Loucy (cell line): ENCODE data around the gene PBXIP1.
"Not testable (repeated sequence)": the region's sequence is repeated elsewhere in the genome, so short reads cannot be mapped to it uniquely, and the experiment has no call there.

ENCODE experiments used
- H2AFZ ChIP-seq: fragments of 200-600 bp; sonication (generic); 2 replicates; pipeline ENCODE4 v1.6.0; 2016; ENCODE audit warnings: antibody characterized with exemption, mild to moderate bottlenecking, low read length, moderate library complexity
- H3F3A ChIP-seq: fragments of 200-600 bp; 2 replicates; pipeline ENCODE4 v1.6.0; 2016; ENCODE audit warnings: antibody characterized with exemption, low read depth, mild to moderate bottlenecking
- H3K27me3 ChIP-seq: fragments of 200-600 bp; sonication (generic); 2 replicates; pipeline ENCODE4 v1.6.1; 2014; ENCODE audit warnings: low read length, mild to moderate bottlenecking; ENCODE audit not compliant: insufficient read depth, poor library complexity, severe bottlenecking
- H3K36me3 ChIP-seq: fragments of 200-600 bp; sonication (generic); 2 replicates; pipeline ENCODE4 v1.6.1; 2016; ENCODE audit warnings: low read length; ENCODE audit not compliant: insufficient read depth
- H3K4me1 ChIP-seq: fragments of 200-600 bp; sonication (generic); 2 replicates; pipeline ENCODE4 v1.5.1; 2014; ENCODE audit warnings: low read length, mild to moderate bottlenecking; ENCODE audit not compliant: insufficient read depth, poor library complexity, severe bottlenecking
- H3K4me2 ChIP-seq: fragments of 200-600 bp; sonication (generic); 2 replicates; pipeline ENCODE4 v1.6.0; 2014; ENCODE audit warnings: antibody characterized with exemption, low read length, low read depth, mild to moderate bottlenecking; ENCODE audit not compliant: poor library complexity, severe bottlenecking
- H3K4me3 ChIP-seq: fragments of 200-600 bp; sonication (generic); 2 replicates; pipeline ENCODE4 v1.5.1; 2014; ENCODE audit warnings: low read length, mild to moderate bottlenecking, mixed read lengths; ENCODE audit not compliant: poor library complexity, severe bottlenecking
- H3K79me2 ChIP-seq: fragments of 200-600 bp; sonication (generic); 2 replicates; pipeline ENCODE4 v1.6.1; 2014; ENCODE audit warnings: low read length; ENCODE audit not compliant: insufficient read depth
- H3K9ac ChIP-seq: fragments of 200-600 bp; sonication (generic); 2 replicates; pipeline ENCODE4 v1.6.0; 2014; ENCODE audit warnings: mild to moderate bottlenecking, low read depth, low read length, moderate library complexity; ENCODE audit not compliant: poor library complexity, severe bottlenecking
- H3K9me2 ChIP-seq: fragments of 200-600 bp; sonication (generic); replicated peaks from 2 replicates; pipeline ENCODE4 v1.6.1; 2016; ENCODE audit warnings: low read depth, low read length, mixed read lengths
- H3K9me3 ChIP-seq: fragments of 200-600 bp; sonication (generic); 2 replicates; pipeline ENCODE4 v1.6.1; 2014; ENCODE audit warnings: mild to moderate bottlenecking, antibody characterized with exemption, low read length, low read depth; ENCODE audit not compliant: insufficient read depth
- H4K20me1 ChIP-seq: fragments of 200-600 bp; sonication (generic); 2 replicates; pipeline ENCODE4 v1.6.0; 2014; ENCODE audit warnings: antibody characterized with exemption, low read length, mild to moderate bottlenecking; ENCODE audit not compliant: insufficient read depth, poor library complexity, severe bottlenecking
- EZH2phosphoT487 ChIP-seq: fragments of 200-600 bp; IDR thresholded peaks from 2 replicates; pipeline ENCODE4 v1.6.1; 2018; ENCODE audit warnings: antibody characterized with exemption, mild to moderate bottlenecking, moderate library complexity, borderline replicate concordance
- TF ChIP-seq, protein P1 (sequence below): fragments of 200-600 bp; sonication (generic); conservative IDR thresholded peaks from 2 replicates; pipeline ENCODE4 v1.5.1; 2014; ENCODE audit warnings: mild to moderate bottlenecking, antibody characterized with exemption, low read length

PBXIP1 gene

DNA sequence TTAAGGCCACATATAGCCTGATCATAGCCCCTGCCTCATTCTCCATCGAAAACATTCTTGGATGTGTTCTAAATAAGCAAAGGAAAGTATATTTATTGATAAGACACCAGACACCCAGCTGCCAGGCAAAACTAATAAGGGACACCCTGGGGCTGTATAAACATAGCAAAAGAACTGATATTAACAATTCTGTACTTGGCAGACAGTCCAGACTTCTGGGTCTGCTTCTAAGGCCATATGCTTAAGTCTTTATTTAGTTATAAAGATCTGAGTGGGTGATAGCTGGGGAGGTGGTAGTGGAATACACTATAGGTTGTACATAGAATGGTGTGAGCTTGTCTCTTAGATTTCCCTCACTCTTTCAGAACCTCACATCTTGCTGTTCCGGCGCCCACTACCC is 22.5 kb upstream of the PBXIP1 start:
- TF ChIP-seq EZH2phosphoT487: no peak
- TF ChIP-seq, protein P1, sequence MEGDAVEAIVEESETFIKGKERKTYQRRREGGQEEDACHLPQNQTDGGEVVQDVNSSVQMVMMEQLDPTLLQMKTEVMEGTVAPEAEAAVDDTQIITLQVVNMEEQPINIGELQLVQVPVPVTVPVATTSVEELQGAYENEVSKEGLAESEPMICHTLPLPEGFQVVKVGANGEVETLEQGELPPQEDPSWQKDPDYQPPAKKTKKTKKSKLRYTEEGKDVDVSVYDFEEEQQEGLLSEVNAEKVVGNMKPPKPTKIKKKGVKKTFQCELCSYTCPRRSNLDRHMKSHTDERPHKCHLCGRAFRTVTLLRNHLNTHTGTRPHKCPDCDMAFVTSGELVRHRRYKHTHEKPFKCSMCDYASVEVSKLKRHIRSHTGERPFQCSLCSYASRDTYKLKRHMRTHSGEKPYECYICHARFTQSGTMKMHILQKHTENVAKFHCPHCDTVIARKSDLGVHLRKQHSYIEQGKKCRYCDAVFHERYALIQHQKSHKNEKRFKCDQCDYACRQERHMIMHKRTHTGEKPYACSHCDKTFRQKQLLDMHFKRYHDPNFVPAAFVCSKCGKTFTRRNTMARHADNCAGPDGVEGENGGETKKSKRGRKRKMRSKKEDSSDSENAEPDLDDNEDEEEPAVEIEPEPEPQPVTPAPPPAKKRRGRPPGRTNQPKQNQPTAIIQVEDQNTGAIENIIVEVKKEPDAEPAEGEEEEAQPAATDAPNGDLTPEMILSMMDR: no peak
- no peaks in the 10 kb centered on the region for H3K9me3 ChIP-seq
- no peaks in the 10 kb centered on the region for H3K27me3 ChIP-seq
- peaks cover 18% of the 10 kb centered on the region; the same call in 1 of the 2 replicates for H3K36me3 ChIP-seq
- no peak overlapping the region for H2AFZ ChIP-seq
- H3K4me2 ChIP-seq: peak overlapping the region; percentile 89
- peaks cover 23% of the 10 kb centered on the region for H4K20me1 ChIP-seq
- peak overlapping the region; percentile 95 for H3K9ac ChIP-seq
- peaks cover 27% of the 10 kb centered on the region for H3K4me1 ChIP-seq
- peaks cover 12% of the 10 kb centered on the region; the same call in 1 of the 2 replicates for H3F3A ChIP-seq
- peaks cover 69% of the 10 kb centered on the region for H3K79me2 ChIP-seq
- no peak overlapping the region for H3K4me3 ChIP-seq
- H3K9me2 ChIP-seq: no peaks in the 10 kb centered on the region

DNA sequence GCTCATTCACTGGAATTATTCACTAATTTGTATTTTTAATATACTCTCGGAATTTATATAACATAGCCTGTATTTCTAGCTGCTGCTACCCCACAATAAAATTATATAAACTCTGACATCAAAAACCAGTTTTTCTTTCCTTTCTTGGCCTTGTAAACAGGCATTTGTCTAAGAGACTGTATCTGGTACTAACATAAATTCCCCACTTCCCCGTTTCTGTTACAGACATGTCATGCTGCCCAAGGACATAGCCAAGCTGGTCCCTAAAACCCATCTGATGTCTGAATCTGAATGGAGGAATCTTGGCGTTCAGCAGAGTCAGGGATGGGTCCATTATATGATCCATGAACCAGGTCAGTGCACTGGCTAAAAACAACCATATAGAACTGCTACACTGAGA is 21.9 kb upstream of the PBXIP1 start:
- peak overlapping the region; percentile 95 for H3K9ac ChIP-seq
- not testable (repeated sequence) for H3K9me2 ChIP-seq, H3K27me3 ChIP-seq, H3K9me3 ChIP-seq, H2AFZ ChIP-seq
- H3K4me2 ChIP-seq: peak overlapping the region; percentile 89
- H3K36me3 ChIP-seq: peaks cover 18% of the 10 kb centered on the region; the same call in 1 of the 2 replicates
- peaks cover 28% of the 10 kb centered on the region for H4K20me1 ChIP-seq
- H3F3A ChIP-seq: peaks cover 12% of the 10 kb centered on the region; the same call in 1 of the 2 replicates
- H3K4me3 ChIP-seq: peak overlapping the region; percentile 94
- peaks cover 73% of the 10 kb centered on the region for H3K79me2 ChIP-seq
- H3K4me1 ChIP-seq: peaks cover 30% of the 10 kb centered on the region

DNA sequence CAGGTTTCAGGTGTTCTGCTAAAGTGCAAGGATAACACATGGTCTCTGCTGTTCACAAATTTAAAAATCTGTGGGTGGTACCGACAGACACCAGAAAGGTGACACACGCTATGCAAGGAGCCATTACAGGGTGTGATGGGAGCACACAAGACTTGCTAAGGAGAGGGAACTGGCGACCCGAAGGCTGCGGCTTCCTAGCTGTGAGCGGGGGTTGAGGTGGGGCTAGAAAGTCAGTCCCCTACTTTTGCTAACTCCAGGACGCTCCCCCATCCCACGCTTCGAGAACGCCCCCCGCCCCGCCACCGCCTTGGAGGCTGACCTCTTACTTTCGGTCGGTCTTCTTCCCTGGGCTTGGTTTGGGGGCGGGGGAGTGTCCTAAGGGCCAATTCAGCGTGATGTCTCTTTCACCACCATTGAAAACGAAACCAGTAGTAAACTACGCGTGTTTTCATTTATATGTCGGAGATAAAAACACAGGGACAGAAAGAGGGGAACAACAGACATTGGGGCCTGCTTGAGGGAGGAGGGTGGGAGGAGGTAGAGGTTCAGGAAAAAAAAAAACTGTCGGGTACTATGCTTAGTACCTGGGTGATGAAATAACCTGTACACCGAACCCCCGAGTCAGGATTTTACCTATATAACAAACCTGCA is 19.6 kb upstream of the PBXIP1 start:
- peak overlapping the region; percentile 94 for H3K4me3 ChIP-seq
- H2AFZ ChIP-seq: no peak overlapping the region
- peaks cover 32% of the 10 kb centered on the region for H4K20me1 ChIP-seq
- peaks cover 72% of the 10 kb centered on the region for H3K79me2 ChIP-seq
- H3K4me2 ChIP-seq: peak overlapping the region; percentile 89
- no peaks in the 10 kb centered on the region for H3K27me3 ChIP-seq
- peaks cover 3% of the 10 kb centered on the region; the same call in 1 of the 2 replicates for H3F3A ChIP-seq
- H3K36me3 ChIP-seq: peaks cover 18% of the 10 kb centered on the region; the same call in 1 of the 2 replicates
- TF ChIP-seq, protein P1: no peak
- no peak for TF ChIP-seq EZH2phosphoT487
- H3K9me2 ChIP-seq: no peaks in the 10 kb centered on the region
- peak overlapping the region; percentile 95 for H3K9ac ChIP-seq
- no peaks in the 10 kb centered on the region for H3K9me3 ChIP-seq
- peaks cover 39% of the 10 kb centered on the region for H3K4me1 ChIP-seq
